ENCODE measurements around the gene FBXL7. TPM values are rescaled to one million over a fixed set of nuclear protein-coding genes. Genes with fewer than 3 reads are reported as not detected.

Gene FBXL7
- total and polyA plus RNA-seq, 2 of the 8 experiments (the other 6 are each of a cell fraction or from before 2014, with no cell fraction given) = 17.7 to 17.8 TPM

DNA sequence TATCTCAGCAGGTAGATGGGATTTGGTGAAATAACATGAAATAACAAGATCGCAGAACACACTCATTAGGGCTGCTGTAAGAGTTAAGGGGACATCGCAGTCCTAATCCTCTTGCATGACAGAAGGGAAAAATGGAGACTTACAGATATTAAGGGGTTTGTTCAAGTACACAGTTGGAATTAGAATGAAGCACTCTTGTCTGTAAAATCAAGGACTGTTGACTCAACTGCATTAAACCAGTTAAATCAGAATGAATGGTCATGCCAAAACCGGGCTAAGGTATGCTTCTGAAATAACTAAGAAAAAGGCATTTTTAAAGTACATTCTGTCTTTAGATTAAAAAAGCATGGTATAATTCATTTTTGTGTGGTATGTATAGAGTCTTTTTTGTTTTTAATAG lies 95.9 kb downstream of the FBXL7 start:
- WGBS, 2 experiments (ENCODE audit: extremely low coverage in 1 of 2, insufficient coverage in 1 of 2, insufficient read length in 1 of 2, insufficient replicate concordance in 2 of 2, low coverage in 1 of 2, low lambda C conversion rate in 2 of 2, missing lambda C conversion rate in 1 of 2) = 62% methylated on average over 3 of the region's 3 CpGs; no CpG with 5 or more reads in 1 of the 2 experiments
- CTCF ChIA-PET (ENCODE audit: partially characterized antibody) = interaction anchor here (1.4 to 1.5 kb wide), 3 partner anchors 10 to 111 kb away, joined by 3 to 9 read pairs (median 4); no protein-coding TSS in a partner anchor
- H3K27ac ChIP-seq (ENCODE audit: low read depth, low read length) = no peak overlapping the region

More for the DNA sequence above, 95.9 kb downstream of the FBXL7 start:
- Histone ChIP-seq H3K9ac (replicated peaks in 1 of 4; ENCODE audit: extremely low read depth in 1 of 4, low read depth in 3 of 4, low read length in 3 of 4) (no peak overlapping the region), H3K79me1 (ENCODE audit: low read depth, low read length) (peaks cover 2% of the 10 kb centered on the region; the same call in 1 of the 2 replicates), H3K79me2 (ENCODE audit: control insufficient read depth in 1 of 2, insufficient read depth in 2 of 2, low read length in 2 of 2) (peaks cover 0 to 10% of the 10 kb centered on the region in 2 experiments; a peak in 2 of 4 replicates), H4K8ac (ENCODE audit: extremely low read depth, insufficient read depth, low read length) (no peak overlapping the region), H3K23me2 (ENCODE audit: low read depth, low read length) (no peaks in the 10 kb centered on the region), H2BK15ac (ENCODE audit: low read length) (no peak overlapping the region), H4K20me1 (replicated peaks in 1 of 2; ENCODE audit: control insufficient read depth in 1 of 2, insufficient read depth in 2 of 2, low read length in 2 of 2) (peaks cover 0 to 2% of the 10 kb centered on the region in 2 experiments), H2BK120ac (replicated peaks; ENCODE audit: low read depth, low read length) (no peak overlapping the region), H4K5ac (ENCODE audit: insufficient read length, low read depth, low read length) (no peak overlapping the region), H3K56ac (replicated peaks; ENCODE audit: insufficient read length, low read depth, low read length) (no peak overlapping the region), H3K4me2 (ENCODE audit: insufficient read depth in 1 of 2, low read depth in 2 of 2, low read length in 2 of 2) (no peak overlapping the region), H3K18ac (ENCODE audit: extremely low read depth, low read length) (no peak overlapping the region), H3K4me3 (ENCODE audit: extremely low read depth in 1 of 4, insufficient read depth in 2 of 4, low read depth in 3 of 4, low read length in 4 of 4) (no peak overlapping the region), H3K9me3 (ENCODE audit: insufficient read depth in 2 of 2, low read depth in 1 of 2, low read length in 1 of 2) (no peaks in the 10 kb centered on the region), H2BK20ac (ENCODE audit: low read length) (no peak overlapping the region), H2BK12ac (ENCODE audit: low read depth, low read length) (no peak overlapping the region), H3K4me1 (replicated peaks in 1 of 4; ENCODE audit: control insufficient read depth in 3 of 4, insufficient read depth in 4 of 4, low read length in 3 of 4) (peaks cover 0 to 7% (median 7%) of the 10 kb centered on the region in 4 experiments; a peak in 4 of 7 replicates), H3K27me3 (replicated peaks in 1 of 4; ENCODE audit: control insufficient read depth in 3 of 4, extremely low read depth in 1 of 4, insufficient read depth in 3 of 4, low read length in 3 of 4) (no peaks in the 10 kb centered on the region), H2AK5ac (ENCODE audit: low read depth, low read length) (no peak overlapping the region; the same call in 1 of the 2 replicates), H3K4ac (replicated peaks; ENCODE audit: insufficient read length, low read depth, low read length) (no peak overlapping the region), H4K91ac (replicated peaks; ENCODE audit: insufficient read length, low read length) (no peak overlapping the region), H2BK5ac (ENCODE audit: low read depth, low read length) (no peak overlapping the region), H3K36me3 (ENCODE audit: control insufficient read depth in 2 of 4, insufficient read depth in 4 of 4, low read length in 3 of 4) (no peaks in the 10 kb centered on the region), H3K23ac (ENCODE audit: insufficient read length) (no peak overlapping the region), H2AFZ (ENCODE audit: low read length) (no peak overlapping the region), H3K14ac (ENCODE audit: insufficient read length) (no peak overlapping the region)
- POLR2A ChIA-PET (ENCODE audit: partially characterized antibody) = no interaction called here
- no peak for FAIRE-seq
- DNase-seq (ENCODE audit: low read depth in 1 of 2, low spot score in 2 of 2) = no peak
- TF ChIP-seq, protein P1, sequence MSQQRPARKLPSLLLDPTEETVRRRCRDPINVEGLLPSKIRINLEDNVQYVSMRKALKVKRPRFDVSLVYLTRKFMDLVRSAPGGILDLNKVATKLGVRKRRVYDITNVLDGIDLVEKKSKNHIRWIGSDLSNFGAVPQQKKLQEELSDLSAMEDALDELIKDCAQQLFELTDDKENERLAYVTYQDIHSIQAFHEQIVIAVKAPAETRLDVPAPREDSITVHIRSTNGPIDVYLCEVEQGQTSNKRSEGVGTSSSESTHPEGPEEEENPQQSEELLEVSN (IDR thresholded peaks at IDR 0.05) = no peak

Measured in H1 (cell line).